GM19455 (cell line): ENCODE measurements around the gene SCGB1D2.
"Not testable (repeated sequence)": the region's sequence is repeated elsewhere in the genome, so short reads cannot be mapped to it uniquely, and the experiment has no call there.

Source experiments
- ATAC-seq: cut with Tn5 transposase; IDR thresholded peaks from one replicate; pipeline ENCODE4 v1.9.1; 2021; ENCODE audit not compliant: unreplicated experiment

SCGB1D2 gene

GRCh38 chr11:62242021-62242420, at the start of gene SCGB1D2:
Gene SCGB1D2, plus strand, starts transcription at chr11:62242239. Its CDS starts 69 bp downstream, at chr11:62242308.
- no peak for ATAC-seq

- ATAC-seq = no peak
Measured at GRCh38 chr11:62193952-62194351, 48.1 kb upstream of the SCGB1D2 start.

- not testable (repeated sequence) for ATAC-seq
Measured at GRCh38 chr11:62195010-62195409, 47.0 kb upstream of the SCGB1D2 start.

- ATAC-seq = no peak
Measured at GRCh38 chr11:62195945-62196344, 46.1 kb upstream of the SCGB1D2 start.

GRCh38 chr11:62197400-62197799, 44.6 kb upstream of the SCGB1D2 start:
- ATAC-seq = not testable (repeated sequence)

- ATAC-seq = no peak
Measured at GRCh38 chr11:62201376-62201775, 40.7 kb upstream of the SCGB1D2 start.

GRCh38 chr11:62202910-62203309, 39.1 kb upstream of the SCGB1D2 start:
- ATAC-seq = no peak

- no peak for ATAC-seq
Measured at GRCh38 chr11:62204430-62204829, 37.6 kb upstream of the SCGB1D2 start.

GRCh38 chr11:62205441-62205840, 36.6 kb upstream of the SCGB1D2 start:
- ATAC-seq = no peak

GRCh38 chr11:62206276-62207066, 35.6 kb upstream of the SCGB1D2 start:
- ATAC-seq = not testable (repeated sequence)

- no peak for ATAC-seq
Measured at GRCh38 chr11:62208785-62209144, 33.3 kb upstream of the SCGB1D2 start.

GRCh38 chr11:62217191-62217748, 24.8 kb upstream of the SCGB1D2 start:
- ATAC-seq = no peak

- no peak for ATAC-seq
Measured at GRCh38 chr11:62221498-62221897, 20.5 kb upstream of the SCGB1D2 start.

GRCh38 chr11:62223095-62223494, 18.9 kb upstream of the SCGB1D2 start:
- no peak for ATAC-seq

- no peak for ATAC-seq
Measured at GRCh38 chr11:62233730-62234129, 8.3 kb upstream of the SCGB1D2 start.

- ATAC-seq = no peak
Measured at GRCh38 chr11:62236187-62236586, 5.9 kb upstream of the SCGB1D2 start.

GRCh38 chr11:62237499-62237898, 4.5 kb upstream of the SCGB1D2 start:
- ATAC-seq = no peak

- ATAC-seq = no peak
Measured at GRCh38 chr11:62238151-62238550, 3.9 kb upstream of the SCGB1D2 start.

- ATAC-seq = no peak
Measured at GRCh38 chr11:62241095-62241494, 944 bp upstream of the SCGB1D2 start.

GRCh38 chr11:62245271-62245753, 3.3 kb downstream of the SCGB1D2 start:
- ATAC-seq = no peak

- no peak for ATAC-seq
Measured at GRCh38 chr11:62251698-62252097, 9.7 kb downstream of the SCGB1D2 start.

- no peak for ATAC-seq
Measured at GRCh38 chr11:62253999-62254542, 12.0 kb downstream of the SCGB1D2 start.
